ENCODE data around the gene SLC44A5. TPM values are rescaled to one million over a fixed set of nuclear protein-coding genes. Genes with fewer than 3 reads are reported as not detected.
"Not testable (repeated sequence)": the region's sequence is repeated elsewhere in the genome, so short reads cannot be mapped to it uniquely, and the experiment has no call there.

Gene SLC44A5
- total RNA-seq, 1 donor from 2014 or later = 0.20 TPM

- H3K36me3 Mint-ChIP-seq (ENCODE audit: low read depth) = no peaks in the 10 kb centered on the region
- no peak overlapping the region for H3K27ac Mint-ChIP-seq (ENCODE audit: unreplicated experiment)
- no peaks in the 10 kb centered on the region for H3K4me1 Mint-ChIP-seq (ENCODE audit: low read depth)
- H3K27me3 Mint-ChIP-seq (ENCODE audit: low read depth) = peaks cover 11% of the 10 kb centered on the region
- no peaks in the 10 kb centered on the region for H3K9me3 Mint-ChIP-seq (ENCODE audit: low read depth)
- peak; percentile 85 for TF ChIP-seq CTCF (IDR thresholded peaks at IDR 0.05)
- DNase-seq (ENCODE audit: low spot score) = no peak
- no peak overlapping the region for H3K4me3 Mint-ChIP-seq (ENCODE audit: unreplicated experiment)
Observed at GRCh38 chr1:75265792-75266191, 345.1 kb downstream of the SLC44A5 start.

DNA sequence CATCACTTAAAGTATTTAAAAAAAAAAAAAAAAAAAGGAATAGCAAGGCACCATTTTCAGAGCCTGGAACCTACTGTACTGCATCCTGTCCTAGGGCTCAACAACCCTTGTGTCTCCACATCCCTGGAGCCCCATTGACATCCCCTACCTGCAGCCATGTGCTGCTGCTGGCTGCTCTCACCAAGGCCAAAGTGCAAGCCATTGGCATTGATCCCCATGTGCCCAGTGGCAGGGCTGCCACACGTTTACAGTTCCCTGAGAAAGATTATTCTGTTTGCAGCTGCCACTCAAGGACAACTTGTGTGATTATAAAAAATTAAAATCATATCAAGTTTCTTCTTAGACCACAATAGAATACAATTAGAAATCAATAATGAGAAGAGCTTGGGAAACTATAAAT, 346.8 kb downstream of the SLC44A5 start:
- Mint-ChIP-seq H3K4me1 (ENCODE audit: low read depth) (no peaks in the 10 kb centered on the region), H3K9me3 (ENCODE audit: low read depth) (no peaks in the 10 kb centered on the region), H3K27ac (ENCODE audit: unreplicated experiment) (no peak overlapping the region), H3K36me3 (ENCODE audit: low read depth) (no peaks in the 10 kb centered on the region), H3K27me3 (ENCODE audit: low read depth) (peaks cover 19% of the 10 kb centered on the region), H3K4me3 (ENCODE audit: unreplicated experiment) (no peak overlapping the region)
- DNase-seq (ENCODE audit: low spot score) = no peak
- TF ChIP-seq CTCF (IDR thresholded peaks at IDR 0.05) = no peak

- H3K9me3 Mint-ChIP-seq (ENCODE audit: low read depth); H3K27ac Mint-ChIP-seq (ENCODE audit: unreplicated experiment); H3K4me3 Mint-ChIP-seq (ENCODE audit: unreplicated experiment); H3K36me3 Mint-ChIP-seq (ENCODE audit: low read depth); H3K4me1 Mint-ChIP-seq (ENCODE audit: low read depth); DNase-seq (ENCODE audit: low spot score): not testable (repeated sequence)
- H3K27me3 Mint-ChIP-seq (ENCODE audit: low read depth) = peaks cover 19% of the 10 kb centered on the region
Observed at GRCh38 chr1:75263616-75264015, 347.3 kb downstream of the SLC44A5 start.

GRCh38 chr1:75261946-75262345, 349.0 kb downstream of the SLC44A5 start:
- not testable (repeated sequence) for DNase-seq (ENCODE audit: low spot score); H3K36me3 Mint-ChIP-seq (ENCODE audit: low read depth); H3K9me3 Mint-ChIP-seq (ENCODE audit: low read depth); H3K4me3 Mint-ChIP-seq (ENCODE audit: unreplicated experiment); H3K4me1 Mint-ChIP-seq (ENCODE audit: low read depth); H3K27ac Mint-ChIP-seq (ENCODE audit: unreplicated experiment)
- H3K27me3 Mint-ChIP-seq (ENCODE audit: low read depth) = peaks cover 19% of the 10 kb centered on the region

GRCh38 chr1:75258351-75258750, 352.6 kb downstream of the SLC44A5 start:
- Mint-ChIP-seq H3K27ac (ENCODE audit: unreplicated experiment) (no peak overlapping the region), H3K4me1 (ENCODE audit: low read depth) (no peaks in the 10 kb centered on the region), H3K4me3 (ENCODE audit: unreplicated experiment) (no peak overlapping the region), H3K9me3 (ENCODE audit: low read depth) (no peaks in the 10 kb centered on the region), H3K27me3 (ENCODE audit: low read depth) (peaks cover 18% of the 10 kb centered on the region), H3K36me3 (ENCODE audit: low read depth) (no peaks in the 10 kb centered on the region)
- no peak for DNase-seq (ENCODE audit: low spot score)
- no peak for TF ChIP-seq CTCF (IDR thresholded peaks at IDR 0.05)

GRCh38 chr1:75257424-75257823, 353.5 kb downstream of the SLC44A5 start:
- no peaks in the 10 kb centered on the region for H3K4me1 Mint-ChIP-seq (ENCODE audit: low read depth)
- no peaks in the 10 kb centered on the region for H3K9me3 Mint-ChIP-seq (ENCODE audit: low read depth)
- H3K27me3 Mint-ChIP-seq (ENCODE audit: low read depth) = peaks cover 18% of the 10 kb centered on the region
- H3K4me3 Mint-ChIP-seq (ENCODE audit: unreplicated experiment) = no peak overlapping the region
- no peak overlapping the region for H3K27ac Mint-ChIP-seq (ENCODE audit: unreplicated experiment)
- no peak for DNase-seq (ENCODE audit: low spot score)
- H3K36me3 Mint-ChIP-seq (ENCODE audit: low read depth) = no peaks in the 10 kb centered on the region
- TF ChIP-seq CTCF (IDR thresholded peaks at IDR 0.05) = no peak

- not testable (repeated sequence) for DNase-seq (ENCODE audit: low spot score); H3K36me3 Mint-ChIP-seq (ENCODE audit: low read depth)
Observed at GRCh38 chr1:75250114-75250513, 360.8 kb downstream of the SLC44A5 start.

More at GRCh38 chr1:75250114-75250513, 360.8 kb downstream of the SLC44A5 start:
- not testable (repeated sequence) for H3K27ac Mint-ChIP-seq (ENCODE audit: unreplicated experiment); H3K27me3 Mint-ChIP-seq (ENCODE audit: low read depth); H3K9me3 Mint-ChIP-seq (ENCODE audit: low read depth); H3K4me3 Mint-ChIP-seq (ENCODE audit: unreplicated experiment); H3K4me1 Mint-ChIP-seq (ENCODE audit: low read depth)

Measured in chondrocyte (in vitro differentiated cells).